NCI-H1417 treated with DMSO at 0.1 percent for 48 hours (cell line): ENCODE measurements around the gene PRR36.
"Not testable (repeated sequence)": the region's sequence is repeated elsewhere in the genome, so short reads cannot be mapped to it uniquely, and the experiment has no call there.

Experiments used
- DNase-seq: peaks from one replicate; lab custom pipeline; 2025; lab: John Stamatoyannopoulos, UW

Gene PRR36

GRCh38 chr19:7859831-7860713, 14.1 kb downstream of the PRR36 start:
- no peak for DNase-seq

GRCh38 chr19:7859087-7859486, 15.1 kb downstream of the PRR36 start:
- DNase-seq: not testable (repeated sequence)

GRCh38 chr19:7858109-7858770, 15.9 kb downstream of the PRR36 start:
- DNase-seq: peak; percentile 49

- no peak for DNase-seq
Observed at GRCh38 chr19:7857727-7858108, 16.5 kb downstream of the PRR36 start.

- no peak for DNase-seq
Observed at GRCh38 chr19:7856679-7857663, 17.2 kb downstream of the PRR36 start.

GRCh38 chr19:7856109-7856591, 18.0 kb downstream of the PRR36 start:
- no peak for DNase-seq

- DNase-seq: no peak
Observed at GRCh38 chr19:7855426-7856108, 18.6 kb downstream of the PRR36 start.

GRCh38 chr19:7853770-7854128, 20.4 kb downstream of the PRR36 start:
- no peak for DNase-seq

- peak; percentile 82 for DNase-seq
Observed at GRCh38 chr19:7852851-7853769, 21.1 kb downstream of the PRR36 start.

GRCh38 chr19:7851623-7852500, 22.3 kb downstream of the PRR36 start:
- no peak for DNase-seq

- DNase-seq: no peak
Observed at GRCh38 chr19:7850945-7851622, 23.1 kb downstream of the PRR36 start.

- no peak for DNase-seq
Observed at GRCh38 chr19:7850000-7850813, 24.0 kb downstream of the PRR36 start.

- DNase-seq: no peak
Observed at GRCh38 chr19:7849631-7849999, 24.6 kb downstream of the PRR36 start.

- no peak for DNase-seq
Observed at GRCh38 chr19:7848779-7849457, 25.3 kb downstream of the PRR36 start.

- DNase-seq: no peak
Observed at GRCh38 chr19:7847664-7848063, 26.5 kb downstream of the PRR36 start.

- DNase-seq: no peak
Observed at GRCh38 chr19:7846155-7846646, 28.0 kb downstream of the PRR36 start.
